Omental fat pad (tissue), 4 donors: Measurements from ENCODE around the gene GBE1. TPM values are rescaled to one million over a fixed set of nuclear protein-coding genes. Genes with fewer than 3 reads are reported as not detected.
A peak's percentile ranks its signal among the peaks of the same experiment; 100 is the strongest.

Experiments used
- ATAC-seq: fragments of 150-250 bp; one replicate; pipeline ENCODE4 v1.9.1; 2016; ENCODE audit warnings: mild to moderate bottlenecking, moderate library complexity; ENCODE audit not compliant: low FRiP score
- DNase-seq: peaks from one replicate; pipeline ENCODE4 v3.0.0-alpha.2; 2019; ENCODE audit warnings: low spot score
- total RNA-seq, 4 donors: library from RNA; depleted of rRNA; stranded (reverse); fragments of >200 nt; gene quantifications; one replicate each; pipeline ENCODE4 v1.1.0, GENCODE V29; 2016
- TF ChIP-seq, protein P1 (sequence below), 3 donors: fragments of 450-650 bp; IDR thresholded peaks; one replicate each; pipeline ENCODE4 v1.5.1; 2016 to 2017; ENCODE audit warnings: antibody characterized with exemption in 3 of 3, mild to moderate bottlenecking in 3 of 3, moderate library complexity in 2 of 3

Gene GBE1
- total RNA-seq, 4 donors from 2014 or later: 101 to 140 (median 118) TPM

DNA sequence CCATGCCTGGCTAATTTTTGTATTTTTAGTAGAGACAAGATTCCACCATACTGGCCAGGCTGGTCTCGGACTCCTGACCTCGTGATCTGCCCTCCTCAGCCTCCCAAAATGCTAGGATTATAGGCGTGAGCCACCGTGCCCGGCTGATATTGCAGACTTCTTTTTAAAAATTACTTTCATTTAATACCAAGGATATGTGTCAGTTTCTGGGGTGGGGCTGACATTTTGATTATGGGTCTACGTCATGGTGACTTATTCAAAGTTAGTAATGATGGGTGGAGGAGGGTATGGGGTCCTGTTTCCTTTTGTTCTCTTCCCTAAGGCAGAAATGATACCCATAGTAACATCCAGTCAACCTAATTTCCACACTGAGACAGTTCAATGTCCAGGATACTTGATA, 34.7 kb downstream of the GBE1 start:
- TF ChIP-seq, protein P1, sequence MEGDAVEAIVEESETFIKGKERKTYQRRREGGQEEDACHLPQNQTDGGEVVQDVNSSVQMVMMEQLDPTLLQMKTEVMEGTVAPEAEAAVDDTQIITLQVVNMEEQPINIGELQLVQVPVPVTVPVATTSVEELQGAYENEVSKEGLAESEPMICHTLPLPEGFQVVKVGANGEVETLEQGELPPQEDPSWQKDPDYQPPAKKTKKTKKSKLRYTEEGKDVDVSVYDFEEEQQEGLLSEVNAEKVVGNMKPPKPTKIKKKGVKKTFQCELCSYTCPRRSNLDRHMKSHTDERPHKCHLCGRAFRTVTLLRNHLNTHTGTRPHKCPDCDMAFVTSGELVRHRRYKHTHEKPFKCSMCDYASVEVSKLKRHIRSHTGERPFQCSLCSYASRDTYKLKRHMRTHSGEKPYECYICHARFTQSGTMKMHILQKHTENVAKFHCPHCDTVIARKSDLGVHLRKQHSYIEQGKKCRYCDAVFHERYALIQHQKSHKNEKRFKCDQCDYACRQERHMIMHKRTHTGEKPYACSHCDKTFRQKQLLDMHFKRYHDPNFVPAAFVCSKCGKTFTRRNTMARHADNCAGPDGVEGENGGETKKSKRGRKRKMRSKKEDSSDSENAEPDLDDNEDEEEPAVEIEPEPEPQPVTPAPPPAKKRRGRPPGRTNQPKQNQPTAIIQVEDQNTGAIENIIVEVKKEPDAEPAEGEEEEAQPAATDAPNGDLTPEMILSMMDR (IDR thresholded peaks at IDR 0.05): no peak
- DNase-seq: no peak
- no peak for ATAC-seq

DNA sequence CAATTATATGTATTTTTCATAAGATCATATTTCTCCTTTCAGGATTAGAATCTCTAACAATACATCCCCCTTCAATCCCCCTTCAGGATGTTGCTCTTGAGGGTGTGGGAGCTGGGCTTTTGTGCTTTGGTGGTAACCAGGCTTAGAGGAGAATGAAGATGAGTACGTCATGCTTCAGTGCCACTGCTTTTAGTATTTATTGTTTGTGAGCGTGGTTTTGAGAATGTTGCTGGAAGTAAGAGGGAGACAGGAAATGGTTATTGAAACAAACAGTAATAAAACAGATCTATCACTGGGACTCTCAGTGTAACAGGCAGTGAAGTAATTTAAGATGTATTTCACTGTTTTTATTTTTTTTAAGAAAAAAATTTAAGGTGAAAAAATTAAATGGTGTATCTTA, 35.3 kb downstream of the GBE1 start:
- ATAC-seq (no peak), DNase-seq (no peak)
- TF ChIP-seq, protein P1 (IDR thresholded peaks at IDR 0.05): no peak

DNA sequence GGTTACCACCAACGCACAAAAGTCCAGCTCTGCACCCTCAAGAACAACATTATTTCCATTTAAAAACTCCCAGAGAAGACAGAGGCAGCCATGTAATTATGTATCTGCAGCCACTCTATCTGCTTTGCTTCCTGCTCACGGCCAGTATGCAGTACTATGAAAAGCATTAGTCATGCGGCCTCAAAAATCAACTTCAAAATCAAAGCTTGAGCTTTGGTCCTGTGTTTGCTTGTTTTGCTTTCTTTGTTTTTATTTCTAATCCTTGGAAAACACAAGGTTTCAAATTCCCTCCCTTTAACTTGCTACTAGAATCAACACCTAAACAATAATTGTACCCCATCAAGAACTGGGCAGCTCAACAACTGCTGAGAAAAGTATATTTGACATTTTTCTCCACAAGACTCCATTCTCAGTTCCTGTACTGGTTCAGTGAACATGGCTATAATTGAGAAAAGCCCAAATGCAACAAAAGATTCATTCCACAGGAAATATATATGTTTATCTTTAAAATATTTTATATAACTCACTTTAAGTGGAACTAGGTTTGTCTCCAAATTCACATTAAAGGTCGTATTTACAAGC, 37.6 kb downstream of the GBE1 start:
- TF ChIP-seq, protein P1 (IDR thresholded peaks at IDR 0.05): no peak
- DNase-seq: no peak
- no peak for ATAC-seq

DNA sequence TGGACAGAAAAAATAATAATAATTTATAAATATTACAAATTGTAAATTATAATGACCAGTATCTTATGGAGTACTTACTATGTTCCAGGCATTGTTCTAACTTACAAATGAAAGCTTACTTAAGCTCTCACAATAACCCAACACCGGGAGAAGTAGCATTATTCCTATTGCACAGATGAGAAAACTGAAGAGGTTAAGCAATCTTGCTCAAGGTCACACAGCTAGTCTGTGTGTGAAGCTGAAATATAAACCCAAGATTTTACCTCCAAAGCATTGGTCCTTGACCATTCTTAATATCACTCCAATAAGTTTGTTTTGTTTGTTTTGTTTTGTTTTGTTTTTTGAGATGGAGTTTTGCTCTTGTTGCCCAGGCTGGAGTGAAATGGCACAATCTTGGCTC, 43.1 kb downstream of the GBE1 start:
- no peak for ATAC-seq
- no peak for DNase-seq
- TF ChIP-seq, protein P1 (IDR thresholded peaks at IDR 0.05): no peak

DNA sequence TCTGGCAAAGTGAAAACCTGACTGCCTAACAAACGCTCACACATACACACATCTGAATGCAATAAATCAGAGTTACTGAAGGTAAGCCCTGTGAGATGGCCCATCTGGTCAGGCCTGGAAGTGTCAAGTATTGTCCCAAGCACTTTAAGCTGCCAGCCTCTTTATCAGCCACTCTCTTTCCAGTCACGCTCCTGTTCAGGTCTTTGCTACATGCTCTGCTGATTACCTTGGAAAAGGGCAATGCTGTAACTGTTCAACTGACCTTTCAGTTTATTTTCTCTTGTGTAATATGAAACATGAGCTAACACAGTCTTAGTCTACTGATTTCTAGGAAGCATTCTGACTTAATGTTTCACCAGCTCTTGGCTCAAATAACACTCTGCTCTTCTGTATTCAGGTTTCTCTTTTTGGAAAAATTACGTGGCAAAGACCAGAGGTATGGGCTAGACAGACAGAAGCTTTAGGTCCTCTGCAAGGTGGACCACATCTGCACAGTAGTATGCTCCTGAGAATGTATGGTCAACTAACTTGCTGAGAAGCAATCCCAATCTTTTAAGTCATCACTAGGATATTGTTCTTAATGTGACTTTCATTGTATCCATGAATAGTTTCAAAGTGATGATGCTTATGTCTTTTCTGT, 44.5 kb downstream of the GBE1 start:
- TF ChIP-seq, protein P1 (IDR thresholded peaks at IDR 0.05): no peak
- ATAC-seq: peak; percentile 93
- DNase-seq: no peak

DNA sequence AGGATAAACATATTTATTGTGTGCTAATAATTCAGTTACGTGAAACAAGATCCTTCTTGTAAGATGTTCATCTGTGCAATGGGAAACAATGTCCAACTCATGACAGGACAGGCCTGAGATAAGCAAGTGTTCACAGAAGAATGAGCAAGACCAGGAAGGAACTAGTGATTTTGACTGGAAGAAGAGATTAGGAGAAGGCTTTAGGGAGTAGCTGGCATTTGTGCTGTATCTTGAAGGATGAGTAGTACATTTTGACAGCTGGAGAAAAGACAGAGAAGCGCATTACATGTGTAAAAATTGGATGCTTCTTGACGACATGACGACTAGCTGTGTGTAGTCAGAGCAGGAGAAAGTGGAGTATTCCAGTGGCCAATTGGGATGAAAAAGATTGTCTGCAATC, 48.4 kb downstream of the GBE1 start:
- ATAC-seq (peak; percentile 75), DNase-seq (no peak)
- TF ChIP-seq, protein P1 (IDR thresholded peaks at IDR 0.05): no peak

DNA sequence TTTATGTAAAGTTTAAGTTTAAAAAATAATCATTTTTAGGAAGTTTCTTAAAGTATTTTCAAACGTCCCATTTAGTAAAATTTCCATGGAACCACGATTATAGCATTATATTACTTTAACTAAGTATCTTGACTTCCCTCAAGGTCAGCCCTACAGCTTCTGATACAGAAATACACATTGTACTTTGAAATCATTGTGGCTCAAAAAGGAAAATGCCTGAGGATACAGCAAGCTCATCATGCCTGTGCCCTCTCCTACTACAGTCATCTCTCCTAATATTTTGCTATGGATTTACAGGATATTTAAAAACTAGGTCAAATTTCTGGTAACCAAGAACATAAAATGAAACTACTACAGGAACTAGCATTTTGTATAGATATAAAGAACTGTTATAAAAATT, 51.8 kb downstream of the GBE1 start:
- DNase-seq: no peak
- TF ChIP-seq, protein P1 (IDR thresholded peaks at IDR 0.05): no peak
- no peak for ATAC-seq
